Activated CD4-positive, alpha-beta T cell treated with anti-CD3 and anti-CD28 coated beads, Interleukin-2, amount 50 U/mL, for 24 hours (primary cell): ENCODE data around the gene EPHB2.
"Not testable (repeated sequence)": the region's sequence is repeated elsewhere in the genome, so short reads cannot be mapped to it uniquely, and the experiment has no call there.

Experiments used
- DNase-seq, 2 donors: peaks; one replicate each; pipeline ENCODE4 v3.0.0-alpha.2; 2020; ENCODE audit warnings: low read depth in 1 of 2, low spot score in 1 of 2

Gene EPHB2

GRCh38 chr1:22932803-22933470, 222.3 kb downstream of the EPHB2 start:
- DNase-seq: no peak

GRCh38 chr1:22935433-22935832, 224.8 kb downstream of the EPHB2 start:
- DNase-seq: no peak

GRCh38 chr1:22936681-22937080, 226.0 kb downstream of the EPHB2 start:
- no peak for DNase-seq

GRCh38 chr1:22941257-22941656, 230.6 kb downstream of the EPHB2 start:
- no peak for DNase-seq

GRCh38 chr1:22944346-22945055, 233.9 kb downstream of the EPHB2 start:
- DNase-seq: no peak

DNA sequence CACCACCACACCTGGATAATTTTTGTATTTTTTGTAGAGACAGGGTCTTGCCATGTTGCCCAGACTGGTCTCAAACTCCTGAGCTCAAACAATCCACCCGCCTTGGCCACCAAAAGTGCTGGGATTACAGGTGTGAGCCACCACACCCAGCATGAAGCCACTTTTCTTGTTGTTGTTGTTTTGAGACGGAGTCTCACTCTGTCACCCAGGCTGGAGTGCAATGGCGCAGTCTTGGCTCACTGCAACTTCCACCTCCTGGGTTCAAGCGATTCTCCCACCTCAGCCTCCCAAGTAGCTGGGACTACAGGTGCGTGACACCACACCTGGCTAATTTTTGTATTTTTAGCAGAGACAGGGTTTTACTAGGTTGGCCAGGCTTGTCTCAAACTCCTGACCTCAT, 234.5 kb downstream of the EPHB2 start:
- DNase-seq: not testable (repeated sequence)

GRCh38 chr1:22949822-22950331, 239.2 kb downstream of the EPHB2 start:
- no peak for DNase-seq

- no peak for DNase-seq
Observed at GRCh38 chr1:22951796-22952195, 241.2 kb downstream of the EPHB2 start.

- no peak for DNase-seq
Observed at GRCh38 chr1:22952694-22953056, 242.0 kb downstream of the EPHB2 start.

GRCh38 chr1:22953057-22953739, 242.6 kb downstream of the EPHB2 start:
- no peak for DNase-seq

GRCh38 chr1:22953740-22954141, 243.1 kb downstream of the EPHB2 start:
- no peak for DNase-seq

- DNase-seq: no peak
Observed at GRCh38 chr1:22955146-22955545, 244.5 kb downstream of the EPHB2 start.

GRCh38 chr1:22957066-22957465, 246.4 kb downstream of the EPHB2 start:
- no peak for DNase-seq

DNA sequence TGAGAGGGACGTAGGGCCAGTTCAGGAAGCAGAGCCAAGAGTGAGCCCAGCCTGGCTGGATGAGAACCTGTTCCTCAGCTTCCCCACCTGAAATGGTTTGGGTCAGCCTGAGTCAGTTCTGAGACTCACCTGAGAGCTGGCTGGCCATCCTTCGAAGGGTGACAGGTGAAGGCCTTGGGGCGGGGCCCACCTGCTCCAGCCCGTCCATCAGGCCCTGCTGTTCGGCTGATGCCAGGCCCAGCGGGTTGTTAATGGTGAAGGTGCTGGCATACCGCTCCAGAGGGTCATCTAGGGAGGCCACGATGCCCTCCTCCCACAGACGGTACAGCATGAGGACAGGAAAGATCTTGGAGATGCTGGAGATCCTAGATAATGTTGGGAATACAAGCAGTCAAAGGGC, 247.9 kb downstream of the EPHB2 start:
- no peak for DNase-seq

GRCh38 chr1:22959545-22960360, 249.1 kb downstream of the EPHB2 start:
- DNase-seq: no peak

DNA sequence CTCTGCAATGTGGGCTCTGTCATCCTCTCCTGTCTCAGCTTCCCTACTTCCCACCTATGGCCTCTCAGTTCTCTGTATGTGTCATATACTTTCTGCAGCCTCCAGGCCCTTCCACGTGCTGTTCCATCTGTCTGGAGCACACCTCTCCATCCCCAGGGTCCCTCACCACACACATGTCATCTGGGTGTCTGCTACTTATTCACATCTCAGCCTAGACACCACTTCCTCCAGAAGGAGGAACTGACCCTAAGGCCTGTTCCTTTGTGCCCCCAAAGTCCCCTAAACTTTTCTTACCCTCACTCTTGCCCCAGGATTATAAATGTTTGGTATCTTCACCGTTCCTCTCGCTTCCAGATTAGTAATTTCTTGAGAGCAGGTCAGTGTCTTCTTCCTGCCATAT, 251.9 kb downstream of the EPHB2 start:
- no peak for DNase-seq

DNA sequence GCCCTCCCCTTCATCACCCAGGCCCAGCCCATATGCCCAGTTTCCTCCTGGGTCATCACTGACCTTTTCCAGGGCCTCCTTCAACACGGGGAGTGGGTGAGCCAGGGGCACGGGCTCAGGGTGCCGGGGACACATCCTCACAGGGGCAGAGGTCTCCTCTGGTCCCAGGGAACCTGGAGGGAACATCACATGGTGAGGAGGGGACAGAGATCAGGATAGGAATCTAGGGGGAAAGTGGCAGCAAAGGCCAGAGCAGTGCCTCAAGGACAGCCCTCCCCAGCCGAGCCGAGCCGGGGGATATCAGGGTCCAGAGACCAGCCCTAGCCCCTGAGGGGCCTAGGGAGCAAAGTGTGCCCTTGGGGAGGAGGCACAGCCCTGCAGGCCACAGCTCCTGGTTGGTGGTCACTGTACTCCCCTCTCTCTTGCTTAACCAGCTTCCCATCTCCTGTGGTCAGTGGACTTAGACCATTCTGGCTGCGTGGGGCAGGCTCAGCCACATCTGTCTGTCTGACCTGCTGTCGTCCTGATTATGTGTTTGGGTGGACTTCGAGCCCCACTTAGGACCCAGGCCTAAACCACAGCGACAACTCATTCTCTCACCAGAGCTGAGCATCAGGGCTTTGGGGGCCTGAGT, 252.5 kb downstream of the EPHB2 start:
- DNase-seq: no peak

GRCh38 chr1:22966309-22966708, 255.7 kb downstream of the EPHB2 start:
- DNase-seq: no peak

DNA sequence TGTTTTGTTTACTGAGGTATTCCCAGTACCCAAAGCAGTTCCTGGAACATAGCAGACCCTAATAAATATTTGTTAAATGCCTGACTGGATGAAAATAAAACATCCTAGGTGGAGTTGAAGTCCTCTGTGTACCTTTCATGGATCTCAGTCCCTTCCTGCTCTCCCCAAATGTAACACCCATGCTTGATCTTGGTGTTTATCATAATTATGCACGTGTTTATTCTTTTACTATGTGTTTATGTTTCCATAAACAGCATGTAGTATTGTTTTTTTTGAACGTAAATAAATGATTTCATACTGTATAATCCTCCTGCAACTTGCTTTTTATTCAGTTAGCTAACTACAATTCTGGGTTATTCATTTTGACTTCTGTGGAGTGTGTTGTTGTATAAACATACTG, 257.2 kb downstream of the EPHB2 start:
- no peak for DNase-seq

DNA sequence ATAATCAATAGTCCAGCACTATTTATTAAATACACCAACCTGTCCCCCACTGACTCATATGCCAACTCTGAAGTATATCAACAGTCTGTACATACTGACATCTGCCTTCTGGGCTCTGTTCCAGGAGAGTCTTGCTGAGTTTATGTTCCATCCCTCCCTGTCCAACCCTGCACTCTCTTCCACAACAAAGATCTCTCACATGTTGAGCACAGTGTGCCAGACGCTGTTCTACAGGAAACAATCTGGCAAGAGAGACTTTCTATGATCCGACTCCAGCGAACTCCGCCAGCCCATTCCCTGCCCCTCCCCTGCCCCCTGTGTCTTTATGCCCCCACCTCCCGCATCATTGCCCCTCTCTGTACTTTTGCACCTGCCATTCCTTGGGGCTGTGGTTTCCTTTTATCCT, 258.7 kb downstream of the EPHB2 start:
- DNase-seq: no peak

DNA sequence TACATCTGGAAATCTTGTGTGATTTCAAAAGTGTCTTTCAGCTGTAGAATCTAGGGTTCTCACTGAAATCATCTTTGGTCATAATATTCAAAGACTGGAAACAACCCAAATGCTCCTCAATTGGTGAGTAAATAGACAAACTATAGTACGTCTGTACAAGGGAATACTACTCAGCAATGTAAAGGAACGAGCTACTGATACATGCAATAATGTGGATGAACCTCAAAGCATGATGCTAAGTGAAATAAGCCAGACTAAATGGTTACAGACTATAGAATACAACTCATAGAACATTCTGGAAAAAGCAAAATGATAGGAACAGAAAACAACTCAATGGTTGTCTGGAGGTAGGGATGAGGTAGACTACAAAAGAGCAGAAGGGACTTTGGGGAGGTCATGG, 259.5 kb downstream of the EPHB2 start:
- DNase-seq: no peak
